ENCODE data around the gene MIEF1.

- TF ChIP-seq, protein P1, sequence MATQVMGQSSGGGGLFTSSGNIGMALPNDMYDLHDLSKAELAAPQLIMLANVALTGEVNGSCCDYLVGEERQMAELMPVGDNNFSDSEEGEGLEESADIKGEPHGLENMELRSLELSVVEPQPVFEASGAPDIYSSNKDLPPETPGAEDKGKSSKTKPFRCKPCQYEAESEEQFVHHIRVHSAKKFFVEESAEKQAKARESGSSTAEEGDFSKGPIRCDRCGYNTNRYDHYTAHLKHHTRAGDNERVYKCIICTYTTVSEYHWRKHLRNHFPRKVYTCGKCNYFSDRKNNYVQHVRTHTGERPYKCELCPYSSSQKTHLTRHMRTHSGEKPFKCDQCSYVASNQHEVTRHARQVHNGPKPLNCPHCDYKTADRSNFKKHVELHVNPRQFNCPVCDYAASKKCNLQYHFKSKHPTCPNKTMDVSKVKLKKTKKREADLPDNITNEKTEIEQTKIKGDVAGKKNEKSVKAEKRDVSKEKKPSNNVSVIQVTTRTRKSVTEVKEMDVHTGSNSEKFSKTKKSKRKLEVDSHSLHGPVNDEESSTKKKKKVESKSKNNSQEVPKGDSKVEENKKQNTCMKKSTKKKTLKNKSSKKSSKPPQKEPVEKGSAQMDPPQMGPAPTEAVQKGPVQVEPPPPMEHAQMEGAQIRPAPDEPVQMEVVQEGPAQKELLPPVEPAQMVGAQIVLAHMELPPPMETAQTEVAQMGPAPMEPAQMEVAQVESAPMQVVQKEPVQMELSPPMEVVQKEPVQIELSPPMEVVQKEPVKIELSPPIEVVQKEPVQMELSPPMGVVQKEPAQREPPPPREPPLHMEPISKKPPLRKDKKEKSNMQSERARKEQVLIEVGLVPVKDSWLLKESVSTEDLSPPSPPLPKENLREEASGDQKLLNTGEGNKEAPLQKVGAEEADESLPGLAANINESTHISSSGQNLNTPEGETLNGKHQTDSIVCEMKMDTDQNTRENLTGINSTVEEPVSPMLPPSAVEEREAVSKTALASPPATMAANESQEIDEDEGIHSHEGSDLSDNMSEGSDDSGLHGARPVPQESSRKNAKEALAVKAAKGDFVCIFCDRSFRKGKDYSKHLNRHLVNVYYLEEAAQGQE (IDR thresholded peaks at IDR 0.05; ENCODE audit: insufficient read depth in 1 of 2, low read depth in 2 of 2, low read length in 1 of 2): no peak
- TF ChIP-seq CTCF (IDR thresholded peaks at IDR 0.05) (no peak), TCF7L2 (IDR thresholded peaks at IDR 0.05; ENCODE audit: low read depth, low read length) (no peak)
Observed at GRCh38 chr22:39500101-39500500, 2.0 kb upstream of the MIEF1 start.

All from Panc1 (cell line).